K562 (cell line): ENCODE data around the gene ENKUR. TPM values are rescaled to one million over a fixed set of nuclear protein-coding genes. Genes with fewer than 3 reads are reported as not detected.

Source experiments
- ATAC-seq: fragments of 200-7000 bp; cut with Tn5 transposase; 3 replicates; pipeline ENCODE4 v1.9.1; 2020; ENCODE audit warnings: moderate library complexity
- BruUV-seq: library from RNA; stranded (reverse); fragments of 400-500 nt; replicated peaks from 2 replicates; lab custom pipeline; 2021; lab: Mats Ljungman, UMichigan
- CTCF ChIA-PET: fragments of 300-600 bp; formaldehyde crosslinking; extraction: SDS; loops from one replicate; lab custom pipeline; 2021; ENCODE audit warnings: low intra/inter-chr PET ratio; lab: Yijun Ruan, JAX
- POLR2A ChIA-PET: fragments of 300-600, 350-650 bp; sonication (Branson Sonifier 250); formaldehyde crosslinking; extraction: SDS; loops from one replicate; lab custom pipeline; 2021; ENCODE audit warnings: antibody characterized with exemption, inconsistent platforms; lab: Yijun Ruan, JAX
- DNase-seq, 4 experiments: peaks; one replicate each; pipeline versions ENCODE4 v3.0.0 to v3.0.0-alpha.2; 2011 to 2018; ENCODE audit warnings: low spot score in 3 of 4, mixed read lengths in 3 of 4; ENCODE audit errors: extremely low read depth in 1 of 4
- FAIRE-seq: peaks from 2 replicates; lab custom pipeline; 2011; peaks lifted over from hg19 to GRCh38; lab: Jason Lieb, UNC
- H2AFZ ChIP-seq: 2 replicates; pipeline ENCODE4 v1.6.0; 2011; ENCODE audit warnings: low read depth, low read length, control low read depth, inconsistent platforms
- H3K27ac ChIP-seq: fragments of 200-600 bp; 3 replicates; pipeline ENCODE4 v1.8.0; 2011; ENCODE audit warnings: low read depth, mild to moderate bottlenecking, control low read depth, inconsistent platforms, low read length, moderate library complexity, mixed read lengths; ENCODE audit errors: extremely low read depth
- H3K27me3 ChIP-seq, 2 experiments: fragments of 300-600 bp in 1 of 2; 2 replicates in 1 of 2; 3 replicates in 1 of 2; pipeline versions ENCODE4 v1.6.0 to v1.8.0; 2011; ENCODE audit warnings: inconsistent platforms in 2 of 2, low read length in 2 of 2, mild to moderate bottlenecking in 1 of 2, mixed read lengths in 1 of 2, moderate library complexity in 1 of 2; ENCODE audit not compliant: control insufficient read depth in 2 of 2, insufficient read depth in 2 of 2
- H3K36me3 ChIP-seq: fragments of 300-600 bp; 3 replicates; pipeline ENCODE4 v1.8.0; 2011; ENCODE audit warnings: mild to moderate bottlenecking, low read length, inconsistent platforms; ENCODE audit not compliant: control insufficient read depth, insufficient read depth
- H3K4me1 ChIP-seq, 2 experiments: fragments of 200-600 bp in 1 of 2; replicated peaks in 1 of 2; 2 replicates in 1 of 2; 3 replicates in 1 of 2; pipeline versions ENCODE4 v1.5.1 to v1.8.0; 2011; ENCODE audit warnings: inconsistent platforms in 2 of 2, low read length in 2 of 2, mild to moderate bottlenecking in 1 of 2, mixed read lengths in 1 of 2, moderate library complexity in 1 of 2; ENCODE audit not compliant: control insufficient read depth in 2 of 2, insufficient read depth in 2 of 2
- H3K4me2 ChIP-seq: 2 replicates; pipeline ENCODE4 v1.6.1; 2011; ENCODE audit warnings: low read length, control low read depth, inconsistent platforms, mixed read lengths; ENCODE audit not compliant: insufficient read depth
- H3K4me3 ChIP-seq: fragments of 200-600 bp; sonication (generic), shearing (Covaris generic); 2 replicates; pipeline ENCODE4 v1.5.1; 2016; ENCODE audit warnings: control low read depth, inconsistent platforms
- H3K79me2 ChIP-seq: fragments of 200-600 bp; 3 replicates; pipeline ENCODE4 v1.8.0; 2011; ENCODE audit warnings: low read length, inconsistent platforms; ENCODE audit not compliant: control insufficient read depth, insufficient read depth
- H3K9ac ChIP-seq, 2 experiments: 2 replicates each; pipeline versions ENCODE4 v1.6.0 to v1.6.1; 2011; ENCODE audit warnings: low read depth in 2 of 2, low read length in 2 of 2, control low read depth in 1 of 2, inconsistent platforms in 1 of 2, mild to moderate bottlenecking in 1 of 2, mixed read lengths in 1 of 2; ENCODE audit not compliant: insufficient read depth in 1 of 2
- H3K9me1 ChIP-seq: one replicate; pipeline ENCODE4 v1.6.0; 2011; ENCODE audit warnings: inconsistent platforms, mild to moderate bottlenecking, low read length, moderate library complexity; ENCODE audit not compliant: control insufficient read depth, insufficient read depth
- H3K9me3 ChIP-seq: replicated peaks from 2 replicates; pipeline ENCODE4 v1.5.1; 2011; ENCODE audit warnings: low read depth, low read length, inconsistent platforms; ENCODE audit not compliant: control insufficient read depth, insufficient read depth
- H4K20me1 ChIP-seq: replicated peaks from 2 replicates; pipeline ENCODE4 v1.6.1; 2011; ENCODE audit warnings: low read length, inconsistent platforms, mixed read lengths; ENCODE audit not compliant: control insufficient read depth, insufficient read depth
- BDP1 ChIP-seq: IDR thresholded peaks from 3 replicates; pipeline ENCODE4 v1.6.1; 2011; ENCODE audit not compliant: insufficient read length, insufficient read depth
- CREB1 ChIP-seq, 2 experiments: sonication (generic) in 1 of 2; formaldehyde crosslinking in 1 of 2; IDR thresholded peaks; 2 replicates each; pipeline versions ENCODE4 v1.6.1 to v1.8.0; 2012 to 2022; ENCODE audit warnings: inconsistent platforms in 1 of 2, mild to moderate bottlenecking in 1 of 2, missing genetic modification reagents in 1 of 2, moderate library complexity in 1 of 2
- THRAP3 ChIP-seq: fragments of 450-650 bp; IDR thresholded peaks from 2 replicates; pipeline ENCODE4 v1.6.1; 2016; ENCODE audit warnings: mild to moderate bottlenecking, inconsistent platforms, borderline replicate concordance
- ZNF282 ChIP-seq: sonication (generic); formaldehyde crosslinking; IDR thresholded peaks from 2 replicates; pipeline ENCODE4 v1.8.1; 2023; ENCODE audit warnings: missing genetic modification reagents
- ZNF316 ChIP-seq: fragments of 450-650 bp; IDR thresholded peaks from 2 replicates; pipeline ENCODE4 v1.6.1; 2016
- WGBS: fragments of 100-300 bp; shearing (Covaris generic); methylation state at CpG from one replicate; pipeline ENCODE4 v1.1.6; 2016; ENCODE audit warnings: low coverage, mixed read lengths; ENCODE audit not compliant: insufficient coverage; ENCODE audit errors: missing lambda C conversion rate; 5-methylcytosine and 5-hydroxymethylcytosine counted together
- in situ Hi-C: fragments of 300-500 bp; cut with MboI; formaldehyde crosslinking; loops from 4 replicates; pipeline ENCODE4 v1.15.0; 2018; ENCODE audit warnings: inconsistent platforms, mixed read lengths
- intact Hi-C: fragments of 100-400 bp; cut with micrococcal nuclease; formaldehyde crosslinking; loops from 2 replicates; pipeline ENCODE4 v1.14.2; 2022
- polyA plus RNA-seq, 8 experiments: library from polyadenylated mRNA; depleted of rRNA in 4 of 8; stranded (reverse) in 5 of 8; unstranded in 3 of 8; fragments of >200 nt; fragmentation: Nextera tagmentation in 2 of 8; fragmentation: Illumina TruSeq in 1 of 8; extraction: Ambion mirVana in 2 of 8; extraction: Trizol in 1 of 8; gene quantifications; 2 replicates each; pipeline versions ENCODE4 v1.2.1 to v1.2.3, GENCODE V29; 2011 to 2014; ENCODE audit warnings: inconsistent platforms in 1 of 8, missing spikeins in 1 of 8
- total RNA-seq, 7 experiments: library from RNA; depleted of rRNA in 6 of 7; stranded (reverse); fragments of >200 nt in 6 of 7; fragmentation: Illumina TruSeq in 2 of 7; extraction: Trizol in 2 of 7; gene quantifications; 2 replicates each; pipeline versions ENCODE4 v1.2.1 to v1.2.3, GENCODE V29; 2011 to 2021; ENCODE audit warnings: low replicate concordance in 1 of 7
- TF ChIP-seq, protein P1 (sequence below): sonication (generic); formaldehyde crosslinking; IDR thresholded peaks from 2 replicates; pipeline ENCODE4 v1.8.0; 2022; ENCODE audit warnings: missing genetic modification reagents, mild to moderate bottlenecking, borderline replicate concordance

The ENKUR gene
- total and polyA plus RNA-seq, 9 of the 15 experiments (the other 6 are each of a cell fraction or from before 2014, with no cell fraction given), result 0.06 to 0.46 (median 0.20) TPM

GRCh38 chr10:25061711-25062449 is 45.9 kb upstream of the ENKUR start (continued):
- no peak for TF ChIP-seq ZNF282 (CRISPR knock-in tag)
- peak; percentile 37; the same call in 1 of the 2 replicates for TF ChIP-seq CREB1 (IDR thresholded peaks at IDR 0.05)
- TF ChIP-seq CREB1 (CRISPR knock-in tag; IDR thresholded peaks at IDR 0.05), result no peak
- no peak for TF ChIP-seq BDP1

DNA sequence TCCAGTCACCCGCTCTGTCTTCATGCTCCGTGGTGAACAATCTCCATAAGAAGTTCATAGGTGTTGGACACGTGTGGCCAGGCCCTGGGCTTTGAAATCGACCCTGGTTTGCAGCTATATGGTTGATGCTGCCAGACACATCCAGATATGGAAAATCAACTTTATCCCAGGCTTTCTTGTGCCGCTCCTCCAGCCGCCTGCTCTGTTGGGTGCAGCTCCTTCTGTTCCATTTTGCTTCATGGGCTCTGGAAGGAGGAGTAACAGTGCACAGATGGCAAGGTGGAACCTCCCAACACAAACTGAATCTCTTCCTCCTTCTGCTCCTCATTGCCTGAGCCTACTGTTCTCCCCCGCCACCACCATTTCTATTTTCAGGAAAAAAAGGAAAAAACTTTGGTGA is 45.2 kb upstream of the ENKUR start:
- Histone ChIP-seq H3K27ac (peak overlapping the region; percentile 85), H3K9me3 (no peaks in the 10 kb centered on the region), H3K9me1 (no peaks in the 10 kb centered on the region), H3K4me1 (peaks cover 16 to 51% of the 10 kb centered on the region in 2 experiments; a peak in 3 of 5 replicates), H3K9ac (peak overlapping the region; percentile 14 to 84; a peak in 3 of 4 replicates), H3K4me2 (peak overlapping the region; percentile 81), H3K36me3 (no peaks in the 10 kb centered on the region), H4K20me1 (no peaks in the 10 kb centered on the region), H2AFZ (peak overlapping the region; percentile 94), H3K79me2 (no peaks in the 10 kb centered on the region), H3K27me3 (no peaks in the 10 kb centered on the region), H3K4me3 (no peak overlapping the region)
- in situ Hi-C loops, result no loop called here
- DNase-seq (no peak), ATAC-seq (no peak; the same call in 2 of the 3 replicates), FAIRE-seq (no peak)
- POLR2A ChIA-PET, result interaction anchor here (0.6 to 0.8 kb wide), 2 partner anchors 14 to 26 kb away, joined by 3 to 4 read pairs; no protein-coding TSS in a partner anchor
- no TSS peak for BruUV-seq
- TF ChIP-seq, protein P1, sequence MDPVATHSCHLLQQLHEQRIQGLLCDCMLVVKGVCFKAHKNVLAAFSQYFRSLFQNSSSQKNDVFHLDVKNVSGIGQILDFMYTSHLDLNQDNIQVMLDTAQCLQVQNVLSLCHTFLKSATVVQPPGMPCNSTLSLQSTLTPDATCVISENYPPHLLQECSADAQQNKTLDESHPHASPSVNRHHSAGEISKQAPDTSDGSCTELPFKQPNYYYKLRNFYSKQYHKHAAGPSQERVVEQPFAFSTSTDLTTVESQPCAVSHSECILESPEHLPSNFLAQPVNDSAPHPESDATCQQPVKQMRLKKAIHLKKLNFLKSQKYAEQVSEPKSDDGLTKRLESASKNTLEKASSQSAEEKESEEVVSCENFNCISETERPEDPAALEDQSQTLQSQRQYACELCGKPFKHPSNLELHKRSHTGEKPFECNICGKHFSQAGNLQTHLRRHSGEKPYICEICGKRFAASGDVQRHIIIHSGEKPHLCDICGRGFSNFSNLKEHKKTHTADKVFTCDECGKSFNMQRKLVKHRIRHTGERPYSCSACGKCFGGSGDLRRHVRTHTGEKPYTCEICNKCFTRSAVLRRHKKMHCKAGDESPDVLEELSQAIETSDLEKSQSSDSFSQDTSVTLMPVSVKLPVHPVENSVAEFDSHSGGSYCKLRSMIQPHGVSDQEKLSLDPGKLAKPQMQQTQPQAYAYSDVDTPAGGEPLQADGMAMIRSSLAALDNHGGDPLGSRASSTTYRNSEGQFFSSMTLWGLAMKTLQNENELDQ (CRISPR knock-in tag), result no peak
- TF ChIP-seq ZNF316 (no peak), THRAP3 (0 out of 2 replicates have a peak, but pooled peaks have one; percentile 42)
- 81% methylated on average over 7 of the region's 7 CpGs for WGBS
- intact Hi-C loops, result no loop called here
- CTCF ChIA-PET, result no interaction called here
